Activated T-helper 2 cell treated with anti-CD3 and anti-CD28 coated beads, Interferon-gamma antibody, Interleukin-2, Interleukin-4, amounts not matched to agents 10 μg/mL and 5 μg/mL and 100 μg/mL, durations not matched to agents 14 hours and 24 hours and 36 hours (primary cell): ENCODE data around the gene G6PC2. TPM values are rescaled to one million over a fixed set of nuclear protein-coding genes. Genes with fewer than 3 reads are reported as not detected.
"Not testable (repeated sequence)": the region's sequence is repeated elsewhere in the genome, so short reads cannot be mapped to it uniquely, and the experiment has no call there.

Experiments used
- DNase-seq: peaks from one replicate; pipeline ENCODE4 v3.0.0; 2021; ENCODE audit warnings: low spot score
- H3K27ac Mint-ChIP-seq: one replicate; pipeline ENCODE4 v1.8.0; 2021; ENCODE audit warnings: mixed read lengths
- H3K27me3 Mint-ChIP-seq: one replicate; pipeline ENCODE4 v1.8.0; 2021; ENCODE audit warnings: low read depth, mixed read lengths
- H3K36me3 Mint-ChIP-seq: one replicate; pipeline ENCODE4 v1.8.0; 2021; ENCODE audit warnings: low read depth, mixed read lengths
- H3K4me1 Mint-ChIP-seq: one replicate; pipeline ENCODE4 v1.8.0; 2021; ENCODE audit warnings: low read depth, mixed read lengths
- H3K4me3 Mint-ChIP-seq: one replicate; pipeline ENCODE4 v1.8.0; 2021; ENCODE audit warnings: low read depth, mild to moderate bottlenecking, moderate library complexity, mixed read lengths
- H3K9me3 Mint-ChIP-seq: one replicate; pipeline ENCODE4 v1.8.0; 2021; ENCODE audit warnings: mixed read lengths
- intact Hi-C: fragments of 100-400 bp; cut with micrococcal nuclease; formaldehyde crosslinking; loops from one replicate; pipeline ENCODE4 v1.15.1; 2023
- total RNA-seq: library from RNA; stranded (reverse); gene quantifications from 2 replicates; pipeline ENCODE4 v1.2.3, GENCODE V29; 2022

The G6PC2 gene, protein sequence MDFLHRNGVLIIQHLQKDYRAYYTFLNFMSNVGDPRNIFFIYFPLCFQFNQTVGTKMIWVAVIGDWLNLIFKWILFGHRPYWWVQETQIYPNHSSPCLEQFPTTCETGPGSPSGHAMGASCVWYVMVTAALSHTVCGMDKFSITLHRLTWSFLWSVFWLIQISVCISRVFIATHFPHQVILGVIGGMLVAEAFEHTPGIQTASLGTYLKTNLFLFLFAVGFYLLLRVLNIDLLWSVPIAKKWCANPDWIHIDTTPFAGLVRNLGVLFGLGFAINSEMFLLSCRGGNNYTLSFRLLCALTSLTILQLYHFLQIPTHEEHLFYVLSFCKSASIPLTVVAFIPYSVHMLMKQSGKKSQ
- total RNA-seq = not detected in 2 replicates

DNA sequence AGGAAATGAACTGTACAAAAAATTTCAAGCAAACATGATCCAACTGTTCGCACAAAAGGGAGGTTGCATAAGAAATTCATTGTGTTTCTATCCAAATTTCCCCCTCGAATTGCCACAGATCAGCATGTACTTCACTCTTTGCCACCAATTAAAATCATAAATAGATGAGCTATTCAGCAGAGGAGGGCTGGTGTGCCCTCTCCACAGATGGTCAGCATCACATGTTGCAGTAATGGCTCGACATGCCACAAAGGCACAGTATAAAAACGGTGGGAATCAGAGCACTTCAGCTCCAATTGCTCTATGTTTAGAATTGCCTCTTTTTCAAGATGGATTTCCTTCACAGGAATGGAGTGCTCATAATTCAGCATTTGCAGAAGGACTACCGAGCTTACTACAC, at the start of gene G6PC2:
G6PC2 (plus strand) TSS at position 289 of the 400 bp plus-strand sequence; CDS start at position 330, 41 bp downstream.
- H3K27me3 Mint-ChIP-seq = peaks cover 52% of the 10 kb centered on the region
- H3K9me3 Mint-ChIP-seq = no peaks in the 10 kb centered on the region
- no peaks in the 10 kb centered on the region for H3K4me1 Mint-ChIP-seq
- intact Hi-C loops = no loop called here
- no peak for DNase-seq
- no peaks in the 10 kb centered on the region for H3K36me3 Mint-ChIP-seq
- no peak within 1 kb of the TSS for H3K27ac Mint-ChIP-seq
- H3K4me3 Mint-ChIP-seq = no peak within 1 kb of the TSS

DNA sequence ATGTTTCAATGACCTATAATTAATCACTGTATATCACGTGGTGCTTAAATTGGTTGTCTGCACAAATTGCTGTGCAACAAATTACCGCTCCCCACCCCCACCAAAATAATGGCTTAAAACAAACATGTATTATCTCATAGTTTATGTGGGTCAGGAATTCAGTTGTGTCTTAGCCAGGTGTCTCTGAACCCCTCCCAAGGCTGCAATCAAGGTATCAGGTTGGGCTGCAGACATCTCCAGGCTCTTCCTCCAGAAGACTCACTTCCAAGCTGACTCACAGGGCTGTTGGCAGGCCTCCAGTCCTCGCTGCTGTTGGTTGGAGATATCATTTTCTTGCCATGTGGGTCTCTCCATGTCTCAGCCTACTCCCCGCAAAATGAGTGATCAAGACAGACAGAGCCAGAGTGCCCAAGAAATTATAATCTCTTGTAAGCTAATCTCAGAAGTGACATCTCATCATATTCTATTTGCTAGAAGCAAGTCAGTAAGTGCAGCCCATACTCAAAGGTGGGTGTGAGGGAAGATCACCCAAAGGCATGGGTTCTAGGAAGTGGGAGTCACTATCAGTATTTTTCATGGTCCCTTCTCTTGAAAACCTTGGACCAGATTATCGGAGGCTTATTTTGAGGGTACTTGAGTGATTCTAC, 49.3 kb upstream of the G6PC2 start:
- DNase-seq = no peak
- intact Hi-C loops = no loop called here
- H3K4me3 Mint-ChIP-seq = no peak overlapping the region
- H3K27ac Mint-ChIP-seq = no peak overlapping the region
- peaks cover 28% of the 10 kb centered on the region for H3K36me3 Mint-ChIP-seq
- no peaks in the 10 kb centered on the region for H3K9me3 Mint-ChIP-seq
- H3K27me3 Mint-ChIP-seq = no peaks in the 10 kb centered on the region
- H3K4me1 Mint-ChIP-seq = no peaks in the 10 kb centered on the region

DNA sequence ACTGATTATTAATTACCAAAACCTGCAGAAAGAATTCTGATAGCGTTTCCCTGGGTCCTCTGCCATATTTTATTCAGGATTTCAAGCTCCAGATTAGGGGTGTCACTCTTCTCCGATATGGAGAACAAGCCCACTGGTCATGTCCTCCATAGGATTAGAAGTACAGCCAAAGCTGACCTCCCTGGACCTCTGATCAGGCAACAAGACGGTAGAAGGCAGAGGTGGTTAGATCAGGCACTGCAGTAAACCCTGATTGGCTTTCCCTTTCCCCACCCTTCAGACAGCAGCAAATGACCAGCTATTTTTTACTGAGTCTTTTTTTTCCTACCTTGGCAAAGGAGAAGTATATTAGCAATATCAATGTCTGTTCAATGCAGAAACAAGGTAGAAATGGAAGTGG, 48.6 kb upstream of the G6PC2 start:
- no peaks in the 10 kb centered on the region for H3K9me3 Mint-ChIP-seq
- no peaks in the 10 kb centered on the region for H3K4me1 Mint-ChIP-seq
- no peak overlapping the region for H3K27ac Mint-ChIP-seq
- no peak for DNase-seq
- peaks cover 34% of the 10 kb centered on the region for H3K36me3 Mint-ChIP-seq
- no peak overlapping the region for H3K4me3 Mint-ChIP-seq
- intact Hi-C loops = no loop called here
- H3K27me3 Mint-ChIP-seq = no peaks in the 10 kb centered on the region

DNA sequence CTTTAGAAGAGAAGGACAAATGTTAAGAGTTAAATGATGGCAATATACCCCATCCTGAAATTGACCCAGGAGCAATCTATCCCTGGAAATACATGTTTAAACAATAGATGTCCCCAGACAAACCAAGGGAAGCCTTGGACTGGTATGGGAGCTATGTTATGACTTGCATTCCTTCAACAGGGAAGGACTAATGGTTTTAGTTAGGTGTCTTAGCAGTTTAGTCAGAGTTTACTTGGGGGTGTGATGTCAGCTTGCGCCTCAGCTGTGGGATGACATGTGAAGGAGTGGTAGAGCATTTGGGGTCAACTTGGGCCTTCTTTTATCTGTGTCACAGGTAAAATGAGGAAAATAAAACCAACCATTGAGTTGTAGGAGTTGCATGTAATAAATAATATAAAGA, 47.6 kb upstream of the G6PC2 start:
- H3K9me3 Mint-ChIP-seq = no peaks in the 10 kb centered on the region
- H3K4me1 Mint-ChIP-seq = no peaks in the 10 kb centered on the region
- no peak overlapping the region for H3K4me3 Mint-ChIP-seq
- intact Hi-C loops = no loop called here
- H3K27ac Mint-ChIP-seq = no peak overlapping the region
- H3K36me3 Mint-ChIP-seq = peaks cover 36% of the 10 kb centered on the region
- no peaks in the 10 kb centered on the region for H3K27me3 Mint-ChIP-seq
- no peak for DNase-seq

DNA sequence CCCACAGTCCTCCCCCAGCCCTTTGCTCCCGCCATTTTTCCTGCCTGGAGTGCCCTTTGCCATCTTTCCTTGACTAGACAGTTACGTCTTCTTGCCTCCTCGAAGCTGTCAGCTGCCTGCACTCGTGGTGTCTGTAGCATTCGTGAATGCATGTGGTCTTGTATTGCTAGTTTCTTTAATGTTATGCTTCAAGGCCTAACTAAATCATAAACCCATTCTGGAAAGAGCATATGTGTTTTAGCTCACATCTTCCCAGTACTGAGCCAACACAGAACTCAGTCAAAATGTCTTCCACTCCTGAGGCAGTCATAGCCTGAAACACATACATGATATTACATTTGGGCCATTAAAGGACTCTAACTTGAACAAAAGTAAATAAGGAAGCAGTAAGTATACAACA, 46.4 kb upstream of the G6PC2 start:
- Mint-ChIP-seq H3K4me3 (no peak overlapping the region), H3K4me1 (no peaks in the 10 kb centered on the region), H3K27me3 (no peaks in the 10 kb centered on the region), H3K9me3 (no peaks in the 10 kb centered on the region), H3K36me3 (peaks cover 43% of the 10 kb centered on the region), H3K27ac (no peak overlapping the region)
- DNase-seq = no peak
- intact Hi-C loops = no loop called here

DNA sequence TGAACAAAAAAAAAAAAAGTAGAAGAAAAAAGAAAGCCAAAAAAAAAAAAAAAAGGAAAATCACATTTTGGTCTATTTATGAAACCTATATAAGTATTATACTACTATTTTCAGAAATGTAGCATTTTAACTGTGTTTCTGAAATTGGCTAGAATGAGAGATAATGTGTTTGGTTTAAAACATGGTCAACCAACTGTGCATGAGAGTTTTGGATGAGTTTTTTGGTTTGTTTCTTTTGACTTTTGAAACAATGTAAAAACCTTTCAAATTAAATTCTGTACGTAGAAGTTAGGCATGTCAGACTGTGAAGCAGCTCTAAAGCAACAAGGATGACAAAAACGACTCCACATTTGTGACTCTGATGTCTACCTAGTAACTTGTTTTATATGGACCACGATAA, 45.5 kb upstream of the G6PC2 start:
- Mint-ChIP-seq H3K36me3 (peaks cover 44% of the 10 kb centered on the region), H3K27me3 (no peaks in the 10 kb centered on the region), H3K9me3 (no peaks in the 10 kb centered on the region), H3K27ac (no peak overlapping the region), H3K4me3 (no peak overlapping the region), H3K4me1 (no peaks in the 10 kb centered on the region)
- intact Hi-C loops = no loop called here
- no peak for DNase-seq

DNA sequence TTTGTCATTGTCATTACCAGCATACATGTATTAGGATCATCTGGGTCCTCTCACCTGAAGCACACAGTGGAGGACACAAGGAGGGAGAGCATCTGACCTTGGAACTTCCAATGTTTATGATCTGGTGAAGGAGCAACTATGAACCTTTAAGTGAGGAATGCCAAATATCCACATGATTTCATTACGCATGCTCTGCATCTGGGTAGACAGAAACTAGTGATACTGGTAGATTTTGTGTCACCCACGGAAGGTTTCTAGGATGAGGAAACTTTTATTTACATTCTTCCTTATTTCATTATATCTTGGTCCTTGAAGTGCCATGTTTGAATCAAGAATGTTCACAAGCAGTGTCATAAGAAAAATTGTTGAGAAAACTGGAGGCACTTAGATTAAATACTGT, 42.9 kb upstream of the G6PC2 start:
- H3K4me1 Mint-ChIP-seq = no peaks in the 10 kb centered on the region
- H3K27ac Mint-ChIP-seq = no peak overlapping the region
- intact Hi-C loops = no loop called here
- no peak for DNase-seq
- no peaks in the 10 kb centered on the region for H3K9me3 Mint-ChIP-seq
- H3K36me3 Mint-ChIP-seq = peaks cover 54% of the 10 kb centered on the region
- no peak overlapping the region for H3K4me3 Mint-ChIP-seq
- no peaks in the 10 kb centered on the region for H3K27me3 Mint-ChIP-seq

DNA sequence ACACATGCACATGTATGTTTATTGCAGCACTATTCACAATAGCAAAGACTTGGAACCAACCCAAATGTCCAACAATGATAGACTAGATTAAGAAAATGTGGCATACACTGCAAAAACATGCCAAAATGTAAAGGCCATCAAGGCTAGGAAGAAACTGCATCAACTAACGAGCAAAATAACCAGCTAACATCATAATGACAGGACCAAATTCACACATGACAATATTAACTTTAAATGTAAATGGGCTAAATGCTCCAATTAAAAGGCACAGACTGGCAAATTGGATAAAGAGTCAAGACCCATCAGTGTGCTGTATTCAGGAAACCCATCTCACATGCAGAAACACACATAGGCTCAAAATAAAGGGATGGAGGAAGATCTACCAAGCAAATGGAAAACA, 33.9 kb upstream of the G6PC2 start:
- H3K27ac Mint-ChIP-seq, H3K27me3 Mint-ChIP-seq, DNase-seq, H3K9me3 Mint-ChIP-seq, H3K4me3 Mint-ChIP-seq, H3K4me1 Mint-ChIP-seq, intact Hi-C loops: not testable (repeated sequence)
- H3K36me3 Mint-ChIP-seq = peaks cover 74% of the 10 kb centered on the region

DNA sequence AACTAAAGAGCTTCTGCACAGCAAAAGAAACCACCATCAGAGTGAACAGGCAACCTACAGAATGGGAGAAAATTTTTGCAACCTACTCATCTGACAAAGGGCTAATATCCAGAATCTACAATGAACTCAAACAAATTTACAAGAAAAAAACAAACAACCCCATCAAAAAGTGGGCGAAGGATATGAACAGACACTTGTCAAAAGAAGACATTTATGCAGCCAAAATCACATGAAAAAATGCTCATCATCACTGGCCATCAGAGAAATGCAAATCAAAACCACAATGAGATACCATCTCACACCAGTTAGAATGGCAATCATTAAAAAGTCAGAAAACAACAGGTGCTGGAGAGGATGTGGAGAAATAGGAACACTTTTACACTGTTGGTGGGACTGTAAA, 30.7 kb upstream of the G6PC2 start:
- intact Hi-C loops, H3K4me1 Mint-ChIP-seq, H3K9me3 Mint-ChIP-seq, DNase-seq, H3K27me3 Mint-ChIP-seq, H3K27ac Mint-ChIP-seq, H3K4me3 Mint-ChIP-seq: not testable (repeated sequence)
- peaks cover 78% of the 10 kb centered on the region for H3K36me3 Mint-ChIP-seq

DNA sequence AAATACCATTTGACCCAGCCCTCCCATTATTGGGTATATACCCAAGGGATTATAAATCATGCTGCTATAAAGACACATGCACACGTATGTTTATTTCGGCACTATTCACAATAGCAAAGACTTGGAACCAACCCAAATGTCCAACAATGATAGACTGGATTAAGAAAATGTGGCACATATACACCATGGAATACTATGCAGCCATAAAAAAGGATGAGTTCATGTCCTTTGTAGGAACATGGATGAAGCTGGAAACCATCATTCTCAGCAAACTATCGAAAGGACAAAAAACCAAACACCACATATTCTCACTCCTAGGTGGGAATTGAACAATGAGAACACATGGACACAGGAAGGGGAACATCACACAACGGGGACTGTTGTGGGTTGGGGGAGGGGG, 30.3 kb upstream of the G6PC2 start:
- H3K27me3 Mint-ChIP-seq, H3K9me3 Mint-ChIP-seq, intact Hi-C loops: not testable (repeated sequence)

DNA sequence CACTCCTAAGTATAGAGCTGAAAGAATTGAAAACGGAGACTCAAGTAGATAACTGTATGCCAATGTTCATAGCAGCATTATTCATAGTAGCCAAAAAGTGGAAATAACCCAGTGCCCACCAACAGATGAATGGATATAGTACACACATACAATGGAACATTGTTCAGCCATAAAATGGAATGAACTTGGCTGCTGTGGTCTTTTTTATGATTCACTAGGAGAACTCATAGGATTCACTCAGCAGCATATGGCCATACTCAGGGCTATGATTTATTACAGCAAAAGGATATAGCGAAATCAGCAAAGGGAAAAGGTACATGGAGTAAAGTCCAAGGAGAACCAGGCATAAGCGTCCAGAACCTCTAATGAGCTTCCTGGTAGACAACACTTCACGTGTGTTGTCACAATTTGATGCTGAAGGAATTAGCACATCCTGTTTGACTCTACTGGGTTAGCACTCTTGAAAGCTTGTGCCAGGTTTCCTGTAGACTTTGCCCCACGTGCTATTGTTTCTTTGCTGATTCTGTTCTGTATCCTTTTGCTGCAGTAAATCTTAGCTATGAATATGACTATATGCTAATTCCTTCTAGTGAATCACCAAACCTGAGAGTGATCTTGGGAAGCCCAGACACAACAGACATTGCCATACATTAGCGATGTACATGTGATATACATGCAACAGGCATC, 26.6 kb upstream of the G6PC2 start:
- Mint-ChIP-seq H3K27me3 (no peaks in the 10 kb centered on the region), H3K4me1 (peaks cover 10% of the 10 kb centered on the region), H3K9me3 (no peaks in the 10 kb centered on the region), H3K4me3 (no peak overlapping the region), H3K36me3 (peaks cover 54% of the 10 kb centered on the region), H3K27ac (no peak overlapping the region)
- intact Hi-C loops = no loop called here
- no peak for DNase-seq

More for the DNA sequence above, 30.3 kb upstream of the G6PC2 start:
- not testable (repeated sequence) for H3K27ac Mint-ChIP-seq, DNase-seq, H3K4me1 Mint-ChIP-seq, H3K4me3 Mint-ChIP-seq
- peaks cover 77% of the 10 kb centered on the region for H3K36me3 Mint-ChIP-seq

DNA sequence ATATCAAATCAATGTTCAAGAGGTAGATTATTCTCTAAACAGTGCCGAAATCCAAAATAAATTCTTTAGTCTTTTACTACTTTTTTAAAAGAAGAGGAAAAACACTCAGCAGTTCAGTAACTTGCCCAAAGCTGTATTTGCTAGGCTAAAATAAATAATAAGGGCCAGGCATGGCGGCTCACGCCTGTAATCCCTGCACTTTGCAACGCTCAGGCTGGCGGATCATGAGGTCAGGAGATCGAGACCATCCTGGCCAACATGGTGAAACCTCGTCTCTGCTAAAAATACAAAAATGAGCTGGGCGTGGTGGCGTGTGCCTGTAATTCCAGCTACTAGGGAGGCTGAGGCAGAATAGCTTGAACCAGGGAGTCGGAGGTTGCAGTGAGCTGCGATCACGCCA, 18.9 kb upstream of the G6PC2 start:
- H3K4me3 Mint-ChIP-seq, intact Hi-C loops, H3K9me3 Mint-ChIP-seq, H3K27me3 Mint-ChIP-seq, H3K27ac Mint-ChIP-seq, DNase-seq: not testable (repeated sequence)
- H3K4me1 Mint-ChIP-seq = peaks cover 30% of the 10 kb centered on the region
- peaks cover 42% of the 10 kb centered on the region for H3K36me3 Mint-ChIP-seq

DNA sequence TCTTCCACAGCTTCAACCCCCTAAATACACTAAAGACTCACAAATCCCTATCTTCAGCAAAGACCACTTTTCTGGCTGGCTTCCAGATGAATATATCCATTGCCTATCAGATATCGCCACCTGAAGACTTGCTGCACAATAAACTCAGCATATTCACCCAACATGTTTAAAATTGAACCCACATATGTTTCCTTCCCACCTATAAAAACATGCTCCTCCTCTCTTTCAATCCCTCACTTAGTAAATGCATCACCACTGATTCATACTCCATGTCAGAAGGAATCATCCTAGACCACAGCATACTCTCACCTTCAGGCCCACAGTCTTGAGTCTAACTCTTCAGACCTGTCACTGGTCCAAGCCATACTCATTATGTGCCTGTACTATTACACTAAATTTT, 16.1 kb upstream of the G6PC2 start:
- H3K27me3 Mint-ChIP-seq = no peaks in the 10 kb centered on the region
- H3K9me3 Mint-ChIP-seq = no peaks in the 10 kb centered on the region
- peaks cover 34% of the 10 kb centered on the region for H3K4me1 Mint-ChIP-seq
- intact Hi-C loops = no loop called here
- DNase-seq = no peak
- peaks cover 50% of the 10 kb centered on the region for H3K36me3 Mint-ChIP-seq
- H3K27ac Mint-ChIP-seq = no peak overlapping the region
- H3K4me3 Mint-ChIP-seq = no peak overlapping the region
